ENCODE results near the gene NPSR1. TPM values are rescaled to one million over a fixed set of nuclear protein-coding genes. Genes with fewer than 3 reads are reported as not detected.

NPSR1 gene
- total RNA-seq, 2 donors from 2014 or later: not detected

- DNase-seq (ENCODE audit: low spot score): no peak
- Histone ChIP-seq H3K27ac (no peak overlapping the region), H3K4me3 (no peak overlapping the region), H3K4me1 (ENCODE audit: control insufficient read depth in 1 of 2, low read depth in 2 of 2) (no peaks in the 10 kb centered on the region), H3K36me3 (no peaks in the 10 kb centered on the region), H3K27me3 (replicated peaks; ENCODE audit: insufficient read depth) (no peaks in the 10 kb centered on the region), H3K9me3 (no peaks in the 10 kb centered on the region)
- ATAC-seq (ENCODE audit: insufficient number of reproducible peaks, low FRiP score, low read depth): no peak
- no peak for TF ChIP-seq CTCF (IDR thresholded peaks at IDR 0.05)
Measured at GRCh38 chr7:34740840-34741239, 82.8 kb downstream of the NPSR1 start.

GRCh38 chr7:34747176-34747781 is 89.3 kb downstream of the NPSR1 start:
- Histone ChIP-seq H3K27me3 (replicated peaks; ENCODE audit: insufficient read depth) (no peaks in the 10 kb centered on the region), H3K27ac (no peak overlapping the region), H3K36me3 (no peaks in the 10 kb centered on the region), H3K9me3 (no peaks in the 10 kb centered on the region), H3K4me1 (ENCODE audit: control insufficient read depth in 1 of 2, low read depth in 2 of 2) (no peaks in the 10 kb centered on the region), H3K4me3 (no peak overlapping the region)
- TF ChIP-seq CTCF (IDR thresholded peaks at IDR 0.05): no peak
- ATAC-seq (ENCODE audit: insufficient number of reproducible peaks, low FRiP score, low read depth) (no peak), DNase-seq (ENCODE audit: low spot score) (no peak)

- Histone ChIP-seq H3K36me3 (no peaks in the 10 kb centered on the region), H3K4me1 (ENCODE audit: control insufficient read depth in 1 of 2, low read depth in 2 of 2) (no peaks in the 10 kb centered on the region), H3K4me3 (no peak overlapping the region), H3K9me3 (no peaks in the 10 kb centered on the region), H3K27ac (no peak overlapping the region), H3K27me3 (replicated peaks; ENCODE audit: insufficient read depth) (no peaks in the 10 kb centered on the region)
- ATAC-seq (ENCODE audit: insufficient number of reproducible peaks, low FRiP score, low read depth) (peak; percentile 25), DNase-seq (ENCODE audit: low spot score) (no peak)
- TF ChIP-seq CTCF (IDR thresholded peaks at IDR 0.05): no peak
Measured at GRCh38 chr7:34747867-34748727, 90.1 kb downstream of the NPSR1 start.

- ATAC-seq (ENCODE audit: insufficient number of reproducible peaks, low FRiP score, low read depth): no peak
Measured at GRCh38 chr7:34748728-34749089, 90.7 kb downstream of the NPSR1 start.

More at GRCh38 chr7:34748728-34749089, 90.7 kb downstream of the NPSR1 start:
- no peak overlapping the region for H3K27ac ChIP-seq
- no peaks in the 10 kb centered on the region for H3K27me3 ChIP-seq (replicated peaks; ENCODE audit: insufficient read depth)
- H3K9me3 ChIP-seq: no peaks in the 10 kb centered on the region
- no peaks in the 10 kb centered on the region for H3K36me3 ChIP-seq
- DNase-seq (ENCODE audit: low spot score): no peak
- TF ChIP-seq CTCF (IDR thresholded peaks at IDR 0.05): no peak
- no peak overlapping the region for H3K4me3 ChIP-seq
- no peaks in the 10 kb centered on the region for H3K4me1 ChIP-seq (ENCODE audit: control insufficient read depth in 1 of 2, low read depth in 2 of 2)
